Bronchial epithelial cell (primary cell): ENCODE results near the gene DLX2. TPM values are rescaled to one million over a fixed set of nuclear protein-coding genes. Genes with fewer than 3 reads are reported as not detected.
"Not testable (repeated sequence)": the region's sequence is repeated elsewhere in the genome, so short reads cannot be mapped to it uniquely, and the experiment has no call there.

Experiments
- DNase-seq: peaks from one replicate; pipeline ENCODE4 v3.0.0-alpha.2; 2010; ENCODE audit warnings: low read depth
- FAIRE-seq: peaks from 2 replicates; lab custom pipeline; 2011; peaks lifted over from hg19 to GRCh38; lab: Jason Lieb, UNC
- H3K27me3 ChIP-seq: 2 replicates; pipeline ENCODE4 v1.5.1; 2011; ENCODE audit warnings: low read length; ENCODE audit not compliant: control insufficient read depth, insufficient read depth
- H3K36me3 ChIP-seq: 2 replicates; pipeline ENCODE4 v1.5.1; 2011; ENCODE audit warnings: low read length; ENCODE audit not compliant: control insufficient read depth, insufficient read depth
- H3K4me3 ChIP-seq: 2 replicates; pipeline ENCODE4 v1.5.1; 2011; ENCODE audit warnings: mild to moderate bottlenecking, low read depth, low read length, control low read depth
- total RNA-seq: library from RNA; depleted of rRNA; stranded (reverse); fragments of >200 nt; gene quantifications from 2 replicates; pipeline ENCODE4 v1.2.1, GENCODE V29; 2014
- TF ChIP-seq, protein P1 (sequence below): IDR thresholded peaks from 2 replicates; pipeline ENCODE4 v1.5.1; 2011; ENCODE audit warnings: mild to moderate bottlenecking, moderate library complexity, low read length, control low read depth, inconsistent platforms; ENCODE audit not compliant: insufficient read depth, severe bottlenecking

Gene DLX2
- total RNA-seq, 1 donor from 2014 or later = not detected

DNA sequence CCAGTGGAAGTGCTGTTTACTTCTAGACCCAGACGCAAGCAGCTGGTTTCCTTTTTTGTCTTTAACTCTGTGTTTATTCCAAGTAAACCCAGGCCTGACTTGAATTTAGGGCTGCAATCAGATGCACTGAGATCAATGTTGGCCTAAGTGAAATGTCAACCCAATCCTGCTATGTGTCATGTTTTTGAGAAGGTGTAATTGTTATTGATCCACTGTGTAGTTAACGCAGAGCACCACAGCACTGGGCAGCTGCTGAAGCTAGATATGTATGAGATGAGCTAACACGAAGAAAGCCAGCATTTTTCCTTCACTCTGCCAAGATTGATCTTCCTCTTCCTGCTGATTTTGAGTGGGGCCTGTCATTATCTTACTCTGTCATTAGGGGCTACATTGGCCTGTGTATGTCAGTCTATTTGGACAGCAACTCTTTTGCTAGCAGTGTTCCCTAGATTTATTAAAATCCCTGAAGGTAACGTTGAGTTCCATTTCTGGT, 36.3 kb downstream of the DLX2 start:
- FAIRE-seq = no peak
- Histone ChIP-seq H3K36me3 (no peaks in the 10 kb centered on the region), H3K27me3 (no peaks in the 10 kb centered on the region), H3K4me3 (no peak overlapping the region)
- DNase-seq = no peak
- TF ChIP-seq, protein P1, sequence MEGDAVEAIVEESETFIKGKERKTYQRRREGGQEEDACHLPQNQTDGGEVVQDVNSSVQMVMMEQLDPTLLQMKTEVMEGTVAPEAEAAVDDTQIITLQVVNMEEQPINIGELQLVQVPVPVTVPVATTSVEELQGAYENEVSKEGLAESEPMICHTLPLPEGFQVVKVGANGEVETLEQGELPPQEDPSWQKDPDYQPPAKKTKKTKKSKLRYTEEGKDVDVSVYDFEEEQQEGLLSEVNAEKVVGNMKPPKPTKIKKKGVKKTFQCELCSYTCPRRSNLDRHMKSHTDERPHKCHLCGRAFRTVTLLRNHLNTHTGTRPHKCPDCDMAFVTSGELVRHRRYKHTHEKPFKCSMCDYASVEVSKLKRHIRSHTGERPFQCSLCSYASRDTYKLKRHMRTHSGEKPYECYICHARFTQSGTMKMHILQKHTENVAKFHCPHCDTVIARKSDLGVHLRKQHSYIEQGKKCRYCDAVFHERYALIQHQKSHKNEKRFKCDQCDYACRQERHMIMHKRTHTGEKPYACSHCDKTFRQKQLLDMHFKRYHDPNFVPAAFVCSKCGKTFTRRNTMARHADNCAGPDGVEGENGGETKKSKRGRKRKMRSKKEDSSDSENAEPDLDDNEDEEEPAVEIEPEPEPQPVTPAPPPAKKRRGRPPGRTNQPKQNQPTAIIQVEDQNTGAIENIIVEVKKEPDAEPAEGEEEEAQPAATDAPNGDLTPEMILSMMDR = no peak

DNA sequence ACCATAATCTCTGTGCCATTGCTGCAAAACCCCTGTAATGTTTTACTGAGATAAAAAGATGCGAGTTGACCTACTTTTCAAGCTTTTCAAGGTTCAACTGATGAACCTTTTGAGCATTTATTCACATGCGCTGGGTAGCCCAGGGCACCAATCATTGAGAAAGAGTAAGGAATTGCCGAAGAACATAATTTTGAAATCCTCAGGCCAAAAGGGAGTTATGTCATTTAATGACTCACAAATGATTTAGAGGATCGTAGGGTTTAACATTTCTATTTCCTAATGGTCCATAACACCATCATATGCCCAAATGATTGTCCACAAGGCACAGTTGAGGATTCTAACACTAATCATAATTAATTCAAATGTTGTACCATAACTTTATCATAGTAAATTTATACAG, 37.6 kb downstream of the DLX2 start:
- peak; percentile 33 for DNase-seq
- Histone ChIP-seq H3K4me3 (no peak overlapping the region), H3K27me3 (no peaks in the 10 kb centered on the region), H3K36me3 (no peaks in the 10 kb centered on the region)
- no peak for FAIRE-seq
- TF ChIP-seq, protein P1 = no peak

DNA sequence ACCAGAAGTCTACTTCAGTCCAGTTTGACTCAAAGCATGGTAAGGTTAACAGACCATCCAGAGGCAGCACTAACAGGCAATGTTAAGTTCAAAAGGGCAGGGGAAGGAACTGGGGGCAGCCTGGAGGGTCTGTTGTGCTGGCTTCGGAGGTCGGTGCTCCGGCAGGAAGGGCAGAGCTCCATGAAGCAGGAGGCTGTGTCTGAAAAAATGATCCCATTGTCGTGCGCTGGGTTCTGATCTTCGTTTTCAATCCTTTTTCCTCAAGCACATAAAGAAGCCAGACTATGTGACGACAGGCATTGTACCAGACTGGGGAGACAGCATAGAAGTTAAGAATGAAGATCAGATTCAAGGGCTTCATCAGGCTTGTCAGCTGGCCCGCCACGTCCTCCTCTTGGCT, 39.3 kb downstream of the DLX2 start:
- peak; percentile 40 for FAIRE-seq
- TF ChIP-seq, protein P1 = no peak
- H3K27me3 ChIP-seq = no peaks in the 10 kb centered on the region

DNA sequence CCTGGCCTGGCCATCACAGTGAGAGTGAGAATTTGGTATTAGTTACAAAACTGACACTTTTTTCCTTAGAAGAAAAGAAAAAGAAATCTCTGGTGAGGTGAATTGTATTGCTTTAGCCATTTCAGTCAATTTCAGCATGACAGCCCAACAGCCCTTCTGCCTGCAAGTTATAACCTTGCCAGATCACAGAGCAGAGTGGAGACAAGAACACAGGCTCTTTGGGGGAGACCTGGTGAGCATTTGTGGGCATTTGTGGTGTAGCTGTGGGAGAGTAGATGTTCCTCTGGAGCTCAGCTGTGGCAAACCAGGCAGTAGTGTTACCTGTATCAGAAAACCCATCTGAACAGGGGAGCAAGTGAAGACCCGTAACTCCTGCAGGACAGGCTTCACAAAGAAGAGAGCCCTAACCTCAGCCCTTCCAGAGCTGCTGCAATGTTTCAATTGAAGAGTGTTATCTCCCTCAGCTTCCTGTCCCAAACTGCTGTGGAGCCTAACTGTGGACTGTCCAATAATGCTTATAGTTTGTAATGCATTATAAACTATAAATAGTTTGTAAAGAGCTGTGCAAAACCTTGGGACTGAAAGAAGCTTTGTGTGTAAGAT, 40.2 kb downstream of the DLX2 start:
- H3K4me3 ChIP-seq = no peak overlapping the region
- H3K27me3 ChIP-seq = no peaks in the 10 kb centered on the region
- FAIRE-seq (no peak), DNase-seq (no peak)
- TF ChIP-seq, protein P1 = no peak
- H3K36me3 ChIP-seq = no peaks in the 10 kb centered on the region

More for the DNA sequence above, 39.3 kb downstream of the DLX2 start:
- DNase-seq = no peak
- Histone ChIP-seq H3K36me3 (no peaks in the 10 kb centered on the region), H3K4me3 (no peak overlapping the region)

DNA sequence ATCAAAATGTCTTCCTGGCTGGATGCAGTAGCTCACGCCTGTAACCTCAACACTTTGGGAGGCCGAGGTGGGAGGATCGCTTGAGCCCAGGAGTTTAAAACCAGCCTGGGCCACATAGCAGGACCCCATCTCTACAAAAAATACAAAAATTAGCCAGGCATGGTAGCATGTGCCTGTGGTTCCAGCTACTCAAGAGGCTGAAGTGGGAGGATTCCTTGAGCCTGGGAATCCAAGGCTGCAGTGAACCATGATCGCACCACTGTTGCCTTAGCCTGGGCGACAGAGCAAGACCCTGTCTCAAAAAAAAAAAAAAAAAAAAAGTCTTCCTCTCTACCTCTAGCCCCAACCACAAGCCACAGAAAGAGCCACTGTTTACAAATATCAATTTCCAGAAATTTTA, 42.6 kb downstream of the DLX2 start:
- H3K4me3 ChIP-seq, DNase-seq, H3K36me3 ChIP-seq, FAIRE-seq, H3K27me3 ChIP-seq: not testable (repeated sequence)

DNA sequence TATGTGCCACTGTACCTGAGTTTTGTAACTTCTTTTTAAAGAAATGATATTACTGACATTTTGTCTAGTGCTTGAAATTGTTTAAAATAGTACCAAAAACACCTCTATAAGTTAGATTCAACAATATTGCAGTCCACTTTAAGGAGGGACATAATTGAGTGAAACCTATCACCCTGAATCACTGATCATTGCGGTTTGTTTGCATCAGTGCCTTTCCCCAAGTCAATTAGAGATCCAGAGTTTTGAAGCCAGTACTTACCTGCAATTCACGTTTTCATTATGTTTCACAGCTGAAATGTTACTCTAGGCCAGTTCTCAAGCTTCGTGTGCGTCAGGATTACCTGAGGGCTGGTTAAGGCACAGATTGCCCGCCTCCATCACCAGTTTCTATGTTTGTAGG, 44.0 kb downstream of the DLX2 start:
- H3K36me3 ChIP-seq = no peaks in the 10 kb centered on the region
- DNase-seq (no peak), FAIRE-seq (no peak)
- TF ChIP-seq, protein P1 = no peak
- no peaks in the 10 kb centered on the region for H3K27me3 ChIP-seq
- H3K4me3 ChIP-seq = no peak overlapping the region
